C1 segment of cervical spinal cord (tissue), 14 donors: ENCODE data around the gene CDKN3.
"Not testable (repeated sequence)": the region's sequence is repeated elsewhere in the genome, so short reads cannot be mapped to it uniquely, and the experiment has no call there.

ENCODE experiments used
- DNase-seq, 14 donors: peaks; one replicate each; lab custom pipeline; 2025; lab: John Stamatoyannopoulos, UW

The CDKN3 gene

GRCh38 chr14:54370323-54371198, 26.2 kb upstream of the CDKN3 start:
- DNase-seq = no peak

GRCh38 chr14:54374117-54374884, 22.5 kb upstream of the CDKN3 start:
- no peak for DNase-seq

GRCh38 chr14:54377501-54377900, 19.3 kb upstream of the CDKN3 start:
- no peak for DNase-seq

DNA sequence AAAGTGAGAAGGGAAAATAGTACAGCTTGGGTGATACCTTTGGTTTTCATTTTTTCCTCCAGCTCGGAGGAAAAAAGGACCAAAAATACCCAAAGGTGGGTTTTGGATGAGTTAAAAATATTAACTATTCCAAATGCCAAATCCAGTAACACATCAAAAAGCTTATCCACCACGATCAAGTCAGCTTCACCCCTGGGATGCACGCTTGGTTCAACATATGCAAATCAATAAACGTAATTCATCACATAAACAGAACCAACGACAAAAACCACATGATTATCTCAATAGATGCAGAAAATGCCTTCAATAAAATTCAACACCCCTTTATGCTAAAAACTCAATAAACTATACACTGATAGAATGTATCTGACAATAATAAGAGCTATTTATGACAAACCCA, 17.9 kb upstream of the CDKN3 start:
- DNase-seq = not testable (repeated sequence)

DNA sequence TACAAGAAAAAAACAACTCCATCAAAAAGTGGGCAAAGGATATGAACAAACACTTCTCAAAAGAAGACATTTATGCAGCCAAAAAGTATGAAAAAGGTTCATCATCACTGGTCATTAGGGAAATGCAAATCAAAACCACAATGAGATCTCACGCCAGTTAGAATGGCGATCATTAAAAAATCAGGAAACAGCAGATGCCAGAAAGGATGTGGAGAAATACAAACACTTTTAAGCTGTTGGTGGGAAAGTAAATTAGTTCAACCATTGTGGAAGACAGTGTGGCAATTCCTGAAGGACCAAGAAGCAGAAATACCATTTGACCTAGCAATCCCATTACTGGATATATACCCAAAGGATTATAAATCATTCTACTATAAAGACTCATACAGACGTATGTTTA, 16.2 kb upstream of the CDKN3 start:
- not testable (repeated sequence) for DNase-seq

GRCh38 chr14:54381821-54382220, 15.0 kb upstream of the CDKN3 start:
- DNase-seq = no peak

- DNase-seq = no peak
Observed at GRCh38 chr14:54383835-54384234, 13.0 kb upstream of the CDKN3 start.

GRCh38 chr14:54385556-54385955, 11.3 kb upstream of the CDKN3 start:
- DNase-seq = no peak

GRCh38 chr14:54387328-54387727, 9.5 kb upstream of the CDKN3 start:
- no peak for DNase-seq

DNA sequence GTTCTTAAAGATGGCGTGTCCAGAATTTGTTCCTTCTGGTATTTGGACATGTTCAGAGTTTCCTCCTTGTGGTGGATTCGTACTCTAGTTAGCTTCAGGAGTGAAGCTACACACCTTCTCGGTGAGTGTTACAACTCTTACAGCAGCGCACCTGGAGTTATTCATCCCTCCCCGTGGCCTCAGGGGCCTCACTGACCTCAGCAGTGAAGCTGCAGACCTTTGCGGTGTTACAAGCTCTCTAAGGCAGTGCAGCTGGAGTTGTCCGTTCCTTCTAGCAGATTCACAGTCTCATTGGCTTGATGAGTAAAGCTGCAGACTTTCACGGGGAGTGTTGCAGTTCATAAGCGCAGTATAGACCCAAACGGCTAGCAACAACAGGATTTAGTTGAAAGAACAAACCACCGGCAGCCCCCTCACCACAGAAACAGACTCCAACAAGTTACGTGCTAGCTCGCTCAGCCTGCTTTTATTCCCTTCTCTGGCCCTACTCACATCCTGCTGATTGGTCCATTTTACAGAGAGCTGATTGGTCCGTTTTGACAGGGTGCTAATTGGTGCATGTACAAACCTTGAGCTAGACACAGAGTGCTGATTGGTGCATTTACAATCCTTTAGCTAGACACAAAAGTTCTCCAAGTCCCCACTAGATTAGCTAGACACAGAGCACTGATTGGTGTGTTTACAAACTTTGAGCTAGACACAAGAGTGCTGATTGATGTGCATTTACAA, 4.5 kb upstream of the CDKN3 start:
- DNase-seq = no peak

- not testable (repeated sequence) for DNase-seq
Observed at GRCh38 chr14:54392986-54393884, 3.6 kb upstream of the CDKN3 start.

DNA sequence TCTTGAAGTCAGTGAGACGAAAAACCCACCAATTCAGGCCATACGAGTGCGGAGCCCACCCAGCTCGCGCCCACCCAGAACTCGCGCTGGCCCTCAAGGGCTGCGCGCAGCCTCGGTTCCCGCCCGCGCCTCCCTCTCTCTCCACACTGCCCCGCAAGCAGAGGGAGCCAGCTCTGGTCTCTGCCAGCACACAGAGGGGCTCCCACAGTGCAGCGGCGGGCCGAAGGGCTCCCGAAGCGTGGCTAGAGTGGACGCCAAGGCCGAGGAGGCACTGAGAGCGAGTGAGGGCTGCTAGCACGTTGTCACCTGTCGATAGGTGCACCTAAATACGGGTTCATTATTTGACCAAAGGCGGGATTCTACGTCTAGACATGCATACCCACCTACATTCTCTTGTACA, 2.2 kb upstream of the CDKN3 start:
- DNase-seq = no peak

GRCh38 chr14:54395284-54395683, 1.5 kb upstream of the CDKN3 start:
- no peak for DNase-seq

DNA sequence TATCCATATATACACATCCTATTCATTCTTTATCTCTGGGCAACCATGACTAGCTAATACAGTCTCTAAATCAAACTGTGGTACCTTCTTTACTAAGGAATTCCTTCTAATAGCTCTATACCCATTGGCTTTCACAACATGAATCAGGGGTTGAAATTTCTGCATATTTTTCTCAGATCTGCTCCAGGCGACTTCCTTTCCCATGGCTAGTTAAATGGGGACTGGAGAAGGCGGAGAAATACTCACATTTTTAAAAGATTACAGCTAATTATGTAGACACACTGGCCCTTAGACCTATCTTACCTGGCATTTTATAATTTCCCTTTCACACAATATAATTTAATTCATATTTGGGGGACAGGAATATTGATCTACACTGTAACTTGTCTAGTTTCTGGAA, 1.1 kb upstream of the CDKN3 start:
- DNase-seq = no peak

GRCh38 chr14:54396183-54396492, 669 bp upstream of the CDKN3 start:
- no peak for DNase-seq

GRCh38 chr14:54399560-54399959, 2.8 kb downstream of the CDKN3 start:
- DNase-seq = no peak

DNA sequence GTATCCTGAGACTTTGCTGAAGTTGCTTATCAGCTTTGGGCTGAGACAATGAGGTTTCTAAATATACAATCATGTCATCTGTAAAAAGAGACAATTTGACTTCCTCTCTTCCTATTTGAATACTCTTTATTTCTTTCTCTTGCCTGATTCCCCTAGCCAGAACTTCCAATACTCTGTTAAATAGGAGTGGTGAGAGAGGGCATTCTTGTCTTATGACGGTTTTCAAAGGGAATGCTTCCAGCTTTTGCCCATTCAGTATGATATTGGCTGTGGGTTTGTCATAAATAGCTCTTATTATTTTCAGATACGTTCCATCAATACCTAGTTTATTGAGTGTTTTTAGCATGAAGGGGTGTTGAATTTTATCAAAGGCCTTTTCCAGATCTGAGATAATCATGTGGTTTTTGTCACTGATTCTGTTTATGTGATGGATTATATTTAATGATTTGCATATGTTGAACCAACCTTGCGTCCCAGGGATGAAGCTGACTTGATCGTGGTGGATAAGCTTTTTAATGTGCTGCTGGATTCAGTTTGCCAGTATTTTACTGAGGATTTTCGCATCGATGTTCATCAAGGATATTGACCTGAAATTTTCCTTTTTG, 6.7 kb downstream of the CDKN3 start:
- DNase-seq = not testable (repeated sequence)

- DNase-seq = no peak
Observed at GRCh38 chr14:54410215-54410614, 13.4 kb downstream of the CDKN3 start.

- DNase-seq = no peak
Observed at GRCh38 chr14:54411371-54411770, 14.6 kb downstream of the CDKN3 start.

DNA sequence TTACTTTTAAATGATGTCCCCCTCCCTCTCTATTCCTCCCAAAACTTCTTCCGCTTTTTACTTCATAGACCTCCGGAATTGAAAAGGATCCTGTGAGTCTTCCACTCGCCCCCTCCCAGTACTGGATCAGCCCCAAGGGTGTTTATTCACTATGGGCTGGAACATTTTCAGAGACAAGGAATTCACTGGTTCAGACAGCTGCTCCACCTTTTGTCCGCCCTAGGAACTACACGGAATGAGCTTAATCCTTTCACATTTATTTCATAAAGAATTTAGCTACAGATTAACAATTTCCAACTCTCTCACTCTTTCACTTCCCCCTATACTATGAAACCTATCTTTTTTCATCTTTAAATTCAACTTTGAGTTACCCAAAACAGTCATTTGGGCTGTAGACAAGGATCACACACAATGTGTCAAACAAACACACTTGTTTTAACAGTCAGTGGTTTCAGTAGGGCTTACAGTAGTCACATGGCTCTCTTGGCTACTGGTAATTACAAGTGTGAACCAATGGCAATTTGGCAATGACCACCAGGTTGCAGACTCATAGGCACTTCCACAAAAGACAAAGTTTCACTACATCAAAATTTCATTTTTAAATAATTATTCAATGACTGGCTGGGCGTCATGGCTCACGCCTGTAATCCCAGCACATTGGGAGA, 23.8 kb downstream of the CDKN3 start:
- DNase-seq = peak in 1 of 14 donors; percentile 9
